ENCODE data around the gene SCN4B.

The SCN4B gene

DNA sequence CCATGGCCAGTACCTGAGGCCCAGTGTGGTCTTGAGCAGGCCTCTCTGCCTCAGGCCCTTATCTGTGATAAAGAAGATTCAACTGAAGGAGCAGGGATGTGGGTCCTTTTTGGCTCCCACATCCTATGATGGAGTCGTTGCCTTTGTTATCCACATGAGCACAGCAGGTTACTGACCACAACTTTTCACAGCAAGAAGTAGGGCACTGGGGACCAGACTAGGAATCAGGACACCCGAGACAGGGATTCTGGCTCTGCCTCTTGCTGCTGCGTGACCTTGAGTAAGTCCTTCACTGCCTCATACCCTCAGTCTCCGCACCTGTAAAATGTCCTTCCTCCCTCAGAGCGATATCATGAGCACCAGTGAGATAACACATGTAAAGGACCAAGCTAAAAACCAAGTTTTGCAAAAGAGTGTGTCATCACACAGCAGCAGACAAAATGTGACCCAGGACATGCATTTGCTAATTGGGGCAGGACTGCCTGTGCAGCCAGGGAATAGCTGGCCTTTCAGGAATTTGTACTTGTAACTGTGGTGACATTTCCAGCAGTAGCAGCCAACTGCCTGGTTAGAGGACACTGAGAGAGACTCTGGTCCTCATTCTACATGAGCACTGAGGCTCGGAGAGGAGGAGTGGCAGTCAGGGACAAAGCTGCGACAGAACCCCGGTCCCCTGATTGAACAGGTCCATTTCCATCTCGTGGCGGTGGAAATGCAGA, 52.6 kb downstream of the SCN4B start:
- no peak for DNase-seq (ENCODE audit: low read depth)

DNA sequence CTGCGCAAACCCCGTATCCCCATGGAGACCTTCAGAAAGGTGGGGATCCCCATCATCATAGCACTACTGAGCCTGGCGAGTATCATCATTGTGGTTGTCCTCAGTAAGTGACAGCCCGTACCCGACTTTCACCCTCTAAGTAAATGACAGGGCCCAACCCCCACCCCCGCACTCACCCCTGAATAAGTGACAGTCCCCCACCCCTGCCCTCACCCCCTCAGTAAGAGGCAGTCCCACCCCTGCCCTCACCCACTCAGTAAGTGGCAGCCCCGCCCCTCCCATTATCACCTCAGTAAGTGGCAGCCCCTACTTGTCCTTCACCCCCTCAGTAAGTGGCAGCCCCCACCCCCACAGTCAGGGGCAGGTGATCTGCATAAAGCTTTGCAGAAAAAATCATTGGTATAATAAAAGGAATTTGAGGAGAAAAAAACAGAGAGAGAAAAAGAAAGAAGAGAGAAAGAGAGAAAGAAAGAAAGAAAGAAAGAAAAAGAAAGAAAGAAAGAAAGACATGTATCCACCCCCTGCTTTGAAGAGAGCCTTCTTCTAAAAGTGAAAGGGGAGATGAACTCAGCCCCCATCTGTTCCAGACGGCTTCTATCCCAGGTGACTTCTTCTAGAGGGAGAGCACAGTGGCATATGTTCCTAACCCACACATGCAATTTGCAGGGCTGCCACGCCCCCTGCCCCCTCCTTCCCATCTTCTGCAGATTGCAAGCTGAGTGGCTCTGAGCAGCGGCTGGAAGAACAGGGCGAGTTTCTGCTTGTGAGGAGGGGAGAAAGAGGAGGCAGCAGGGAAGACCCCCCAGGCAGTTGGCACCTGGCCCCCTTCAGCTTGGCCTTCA, 53.4 kb downstream of the SCN4B start:
- no peak for DNase-seq (ENCODE audit: low read depth)

DNA sequence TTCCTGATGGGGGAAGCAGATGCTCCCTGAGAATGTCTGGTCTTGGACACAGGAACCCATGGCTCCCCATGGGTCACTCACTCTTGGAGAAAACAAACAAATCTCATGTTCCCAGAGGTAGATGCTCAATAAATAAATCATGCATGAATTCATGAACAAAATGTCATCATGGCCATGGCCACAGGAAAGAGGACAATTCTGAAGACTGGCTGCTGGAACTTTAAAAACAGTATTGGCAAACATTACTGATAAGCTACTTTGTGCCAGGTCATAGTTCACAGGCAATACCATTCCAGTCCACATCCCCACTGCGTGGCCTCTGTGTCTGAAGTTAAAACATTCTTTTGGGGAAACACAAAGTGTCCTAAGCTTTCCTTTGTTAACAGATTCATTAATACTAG, 56.7 kb downstream of the SCN4B start:
- no peak for DNase-seq (ENCODE audit: low read depth)

DNA sequence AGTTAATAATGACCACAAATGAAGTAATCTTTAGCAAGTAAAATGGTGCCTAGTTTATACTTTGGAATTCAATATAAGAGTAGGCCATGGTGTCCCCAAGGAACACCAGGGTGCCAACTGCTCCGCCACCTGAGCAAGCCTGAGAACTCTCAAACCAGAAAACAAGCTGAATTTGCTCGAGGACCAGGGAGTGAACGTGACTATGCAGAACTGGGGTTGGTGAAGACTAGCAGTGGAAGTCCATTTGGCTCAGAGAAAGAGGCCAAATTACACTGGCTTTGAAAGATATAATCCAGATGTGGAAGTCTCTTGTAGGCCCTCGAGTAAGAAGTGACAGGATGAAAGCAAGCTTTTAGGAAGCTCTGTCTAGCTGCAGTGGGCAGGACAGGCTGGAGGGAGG, 57.1 kb downstream of the SCN4B start:
- no peak for DNase-seq (ENCODE audit: low read depth)

DNA sequence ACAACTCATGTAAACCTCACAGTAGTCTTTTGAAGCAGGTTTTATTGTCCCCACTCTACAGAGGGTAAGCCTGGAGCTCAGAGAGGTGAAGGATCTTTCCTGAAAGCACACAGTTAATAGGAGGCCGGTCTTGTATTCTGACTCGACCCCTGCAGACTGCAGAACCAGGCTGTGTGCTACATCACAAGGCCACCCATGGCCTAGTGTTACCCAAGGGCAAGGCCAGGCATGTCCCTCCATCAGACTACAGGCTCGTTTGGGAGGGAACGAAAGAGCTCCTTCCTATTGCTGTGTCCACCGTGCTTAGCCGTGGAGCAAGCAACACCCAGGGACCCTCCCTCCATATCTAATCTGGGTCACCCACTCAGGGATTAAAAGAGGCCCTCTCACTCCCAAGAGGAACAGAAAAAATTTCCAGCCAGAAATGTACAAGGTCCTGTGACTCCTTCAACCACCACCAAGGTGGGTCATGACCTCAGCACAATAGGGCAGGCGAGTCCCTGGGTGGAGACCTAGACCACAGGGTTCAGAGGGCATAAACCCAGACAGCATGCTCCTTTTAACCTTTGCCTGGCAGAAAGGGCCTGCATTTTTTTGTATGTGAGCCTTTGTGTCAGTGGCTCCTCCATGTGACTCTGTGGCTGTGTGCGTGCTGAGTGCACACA, 59.6 kb downstream of the SCN4B start:
- DNase-seq (ENCODE audit: low read depth): no peak

DNA sequence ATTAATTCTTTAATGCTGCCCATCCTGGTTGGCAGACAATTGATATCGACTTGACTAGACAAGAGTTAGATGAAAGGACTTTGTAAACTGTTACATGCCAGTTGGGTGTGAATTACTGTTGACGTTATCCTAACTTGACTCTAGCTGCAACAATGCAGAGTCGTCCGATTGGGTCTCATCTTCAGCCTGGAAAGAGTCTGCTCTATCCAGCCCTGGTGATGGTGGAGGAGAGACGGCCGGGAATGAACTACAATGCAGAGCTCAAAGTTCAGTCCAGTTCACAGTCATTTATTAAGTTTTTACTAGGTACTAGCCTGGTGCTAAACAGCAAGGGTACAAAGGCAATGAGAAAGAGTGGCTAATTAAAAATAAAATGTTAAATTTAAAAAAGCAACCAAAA, 60.9 kb downstream of the SCN4B start:
- no peak for DNase-seq (ENCODE audit: low read depth)

DNA sequence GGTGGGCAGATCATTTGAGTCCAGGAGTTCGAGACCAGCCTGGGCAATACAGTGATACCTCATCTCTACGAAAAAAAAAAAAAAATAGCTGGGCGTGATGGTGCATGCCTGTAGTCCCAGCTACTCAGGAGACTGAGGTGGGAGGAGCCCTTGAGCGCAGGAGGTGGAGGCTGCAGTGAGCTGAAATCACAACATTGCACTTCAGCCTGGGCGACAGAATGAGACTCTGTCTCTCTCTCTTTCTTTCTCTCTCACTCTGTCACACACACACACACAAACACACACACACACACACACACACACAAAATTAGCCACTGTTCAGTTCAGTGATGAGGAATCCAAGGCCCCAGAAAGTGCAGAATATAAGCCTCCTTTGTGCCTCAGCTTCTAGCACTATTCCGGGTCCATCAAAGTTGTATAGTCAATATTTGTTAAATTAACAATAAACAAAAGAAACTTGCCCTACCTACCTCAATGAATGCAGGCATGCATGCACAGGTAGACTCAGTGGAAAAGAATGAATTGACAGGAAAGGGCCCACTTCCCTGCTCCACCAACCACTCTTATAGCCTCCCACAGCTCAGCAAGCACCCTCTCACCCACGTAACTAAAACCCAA, 62.0 kb downstream of the SCN4B start:
- no peak for DNase-seq (ENCODE audit: low read depth)

DNA sequence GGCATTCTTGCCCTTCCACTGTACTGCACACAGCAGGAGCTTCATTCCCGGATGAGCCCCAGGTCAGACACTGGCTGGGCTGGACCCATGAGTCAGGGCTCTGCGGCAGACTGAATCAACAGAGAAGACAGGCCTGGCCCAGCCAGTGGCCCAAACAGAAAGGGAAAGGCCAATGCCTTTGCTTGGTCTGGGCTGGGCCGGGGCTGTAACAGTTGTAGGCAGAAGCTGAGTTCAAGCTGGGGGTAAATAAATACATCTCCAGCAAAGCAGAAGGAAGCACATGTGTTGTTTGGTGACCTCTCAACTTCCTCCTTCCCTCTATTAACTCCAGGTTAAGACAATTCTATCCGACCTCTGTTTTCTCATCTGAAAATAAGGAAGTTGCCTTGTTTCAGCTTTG, 64.1 kb downstream of the SCN4B start:
- no peak for DNase-seq (ENCODE audit: low read depth)

DNA sequence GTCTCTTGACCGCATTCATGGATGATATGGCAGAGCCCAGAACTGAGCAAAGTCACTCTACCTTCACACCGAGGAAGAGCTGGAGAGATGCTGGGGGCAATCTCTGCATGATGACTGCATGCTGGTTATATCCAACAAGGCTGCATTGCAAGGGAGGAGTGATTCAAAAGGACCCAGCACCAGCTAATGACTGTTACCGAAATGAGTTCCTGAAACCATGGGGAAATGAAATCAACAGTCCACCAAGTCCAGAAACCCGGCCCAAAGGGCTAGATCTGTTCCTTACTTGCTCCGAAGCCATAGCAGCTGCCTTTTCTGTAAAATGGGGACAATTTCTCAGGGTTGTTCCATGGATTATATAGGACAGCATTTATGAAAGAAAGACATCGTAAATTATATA, 64.7 kb downstream of the SCN4B start:
- DNase-seq (ENCODE audit: low read depth): no peak

DNA sequence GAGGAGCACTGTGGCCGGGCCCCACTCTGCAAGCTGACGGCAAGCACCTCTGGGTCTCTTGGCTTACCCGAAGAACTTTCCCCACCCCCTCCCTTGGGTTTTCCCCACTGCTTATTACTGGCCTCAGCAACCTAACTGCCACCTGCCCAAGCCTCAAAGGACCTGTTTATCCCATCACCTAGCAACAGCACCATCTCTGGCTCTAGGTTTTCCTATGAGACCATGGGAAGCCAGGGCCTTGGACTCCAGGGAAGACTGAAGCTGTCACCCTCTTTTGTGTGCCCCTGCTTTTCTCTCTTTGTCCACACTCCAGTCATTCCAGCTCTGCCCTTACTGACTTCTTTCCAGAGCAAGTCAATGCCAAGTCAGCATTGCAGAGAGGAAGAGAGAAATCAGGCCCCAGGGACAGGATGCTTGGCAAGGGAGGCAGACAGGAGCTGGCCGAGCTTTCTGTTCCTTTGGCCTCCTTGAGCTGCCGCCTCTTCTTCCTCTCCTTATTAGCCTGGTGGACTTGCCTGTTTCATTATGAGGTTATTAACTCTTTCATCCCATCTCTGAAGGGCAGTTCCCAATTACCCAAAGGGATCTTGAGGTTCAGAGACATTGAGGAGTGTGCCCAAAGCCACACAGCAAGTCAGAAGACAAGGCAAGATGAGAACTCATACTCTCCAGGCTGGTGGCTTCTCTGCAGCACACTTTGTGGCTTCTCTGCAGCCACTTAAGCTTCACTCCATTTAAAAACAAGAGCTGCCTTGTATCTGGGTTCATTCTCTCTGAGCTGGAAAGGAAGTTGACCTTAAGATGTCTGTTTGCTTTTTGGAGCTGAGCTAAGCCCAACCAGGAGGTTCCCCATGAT, 65.5 kb downstream of the SCN4B start, which contains the start of gene SMIM35:
Gene SMIM35 (minus strand): TSS at position 51 of the 856 bp plus-strand sequence. CDS start 206 bp downstream, outside the sequence.
- no peak for DNase-seq (ENCODE audit: low read depth)

DNA sequence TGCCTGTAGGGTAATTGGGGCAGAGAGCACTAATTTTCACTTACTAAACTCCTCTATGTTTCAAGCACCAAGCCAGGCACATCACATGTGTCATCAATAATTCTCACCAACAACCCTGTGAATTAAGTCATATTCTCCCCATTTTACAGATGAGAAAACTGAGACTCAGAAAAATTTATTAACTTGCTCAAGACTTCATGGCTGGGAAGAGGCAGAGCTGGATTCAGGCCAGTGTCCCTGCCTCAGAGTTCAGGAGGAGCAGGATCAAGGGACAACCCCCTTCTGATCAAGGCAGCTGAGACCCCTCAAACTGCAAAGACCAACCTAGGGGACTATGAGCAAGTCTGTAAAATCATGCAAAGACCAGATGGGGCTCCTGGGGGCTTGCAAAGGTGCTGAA, 68.0 kb downstream of the SCN4B start:
- DNase-seq (ENCODE audit: low read depth): no peak

DNA sequence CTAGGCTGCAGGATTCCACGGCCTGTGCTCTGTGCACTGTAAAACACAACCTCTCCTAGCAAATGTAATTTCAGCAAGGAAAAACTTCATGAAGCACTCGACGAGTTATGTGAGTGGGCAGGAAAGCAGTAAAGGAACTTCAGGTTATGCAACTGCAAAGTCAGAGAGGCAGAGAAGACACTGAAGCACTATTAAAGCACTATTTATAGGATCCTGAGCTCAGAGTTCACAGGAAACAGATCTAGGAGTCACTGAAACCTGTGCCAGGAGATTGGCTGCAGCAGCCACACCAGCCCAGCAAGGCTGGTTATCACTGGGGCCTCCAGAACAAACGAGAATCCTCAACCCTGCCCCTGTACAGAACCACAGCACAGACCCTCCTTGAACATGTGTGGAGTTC, 68.4 kb downstream of the SCN4B start:
- DNase-seq (ENCODE audit: low read depth): no peak

Measured in activated T-cell treated with anti-CD3 and anti-CD28 coated beads for 1 hour (primary cell).